ENCODE results near the gene DOK7.

The DOK7 gene

DNA sequence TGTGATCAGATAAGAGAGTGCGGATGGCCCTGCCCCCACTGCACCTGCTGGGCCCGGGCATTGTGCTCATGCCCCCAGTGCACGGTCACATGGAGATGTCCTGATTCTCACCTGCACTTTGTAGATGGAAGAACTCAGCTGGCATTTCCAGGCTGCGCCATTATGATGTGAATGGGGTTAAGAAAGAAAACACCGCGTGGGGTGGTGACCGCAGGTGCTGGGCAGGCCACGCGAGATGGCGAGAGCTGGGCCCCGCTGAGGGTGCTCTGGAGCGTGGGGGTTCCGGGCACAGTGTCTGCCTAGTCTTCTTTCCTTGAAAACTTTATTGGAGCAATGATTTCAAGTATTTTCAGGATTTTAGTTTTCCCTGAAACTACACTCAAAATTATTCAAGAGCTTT, 39.2 kb upstream of the DOK7 start:
- Histone ChIP-seq H3K4me3 (ENCODE audit: low read length) (no peak overlapping the region), H3K4me2 (ENCODE audit: low read depth, low read length) (no peak overlapping the region), H3F3A (ENCODE audit: insufficient read depth, low read length) (no peaks in the 10 kb centered on the region), H4K20me1 (ENCODE audit: insufficient read depth, low read length) (no peaks in the 10 kb centered on the region), H3K79me2 (ENCODE audit: low read length) (no peaks in the 10 kb centered on the region), H3K9ac (ENCODE audit: low read length) (no peak overlapping the region), H2AFZ (ENCODE audit: low read length) (no peak overlapping the region), H3K9me2 (replicated peaks; ENCODE audit: insufficient read depth, low read length) (no peaks in the 10 kb centered on the region), H3K4me1 (ENCODE audit: low read length) (no peaks in the 10 kb centered on the region), H3K9me3 (replicated peaks; ENCODE audit: insufficient read depth, low read length) (no peaks in the 10 kb centered on the region), H3K36me3 (replicated peaks; ENCODE audit: insufficient read depth, low read length) (no peaks in the 10 kb centered on the region), H3K27ac (ENCODE audit: low read length) (no peak overlapping the region), H3K27me3 (replicated peaks; ENCODE audit: insufficient read depth, low read length) (no peaks in the 10 kb centered on the region)
- no peak for DNase-seq
- TF ChIP-seq, protein P1, sequence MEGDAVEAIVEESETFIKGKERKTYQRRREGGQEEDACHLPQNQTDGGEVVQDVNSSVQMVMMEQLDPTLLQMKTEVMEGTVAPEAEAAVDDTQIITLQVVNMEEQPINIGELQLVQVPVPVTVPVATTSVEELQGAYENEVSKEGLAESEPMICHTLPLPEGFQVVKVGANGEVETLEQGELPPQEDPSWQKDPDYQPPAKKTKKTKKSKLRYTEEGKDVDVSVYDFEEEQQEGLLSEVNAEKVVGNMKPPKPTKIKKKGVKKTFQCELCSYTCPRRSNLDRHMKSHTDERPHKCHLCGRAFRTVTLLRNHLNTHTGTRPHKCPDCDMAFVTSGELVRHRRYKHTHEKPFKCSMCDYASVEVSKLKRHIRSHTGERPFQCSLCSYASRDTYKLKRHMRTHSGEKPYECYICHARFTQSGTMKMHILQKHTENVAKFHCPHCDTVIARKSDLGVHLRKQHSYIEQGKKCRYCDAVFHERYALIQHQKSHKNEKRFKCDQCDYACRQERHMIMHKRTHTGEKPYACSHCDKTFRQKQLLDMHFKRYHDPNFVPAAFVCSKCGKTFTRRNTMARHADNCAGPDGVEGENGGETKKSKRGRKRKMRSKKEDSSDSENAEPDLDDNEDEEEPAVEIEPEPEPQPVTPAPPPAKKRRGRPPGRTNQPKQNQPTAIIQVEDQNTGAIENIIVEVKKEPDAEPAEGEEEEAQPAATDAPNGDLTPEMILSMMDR (IDR thresholded peaks at IDR 0.05; ENCODE audit: low read length) = no peak
- no peak for TF ChIP-seq EZH2 (optimal IDR thresholded peaks at IDR 0.05; ENCODE audit: low read depth, low read length)
- no peak for TF ChIP-seq EZH2phosphoT487 (IDR thresholded peaks at IDR 0.05; ENCODE audit: low read length)

DNA sequence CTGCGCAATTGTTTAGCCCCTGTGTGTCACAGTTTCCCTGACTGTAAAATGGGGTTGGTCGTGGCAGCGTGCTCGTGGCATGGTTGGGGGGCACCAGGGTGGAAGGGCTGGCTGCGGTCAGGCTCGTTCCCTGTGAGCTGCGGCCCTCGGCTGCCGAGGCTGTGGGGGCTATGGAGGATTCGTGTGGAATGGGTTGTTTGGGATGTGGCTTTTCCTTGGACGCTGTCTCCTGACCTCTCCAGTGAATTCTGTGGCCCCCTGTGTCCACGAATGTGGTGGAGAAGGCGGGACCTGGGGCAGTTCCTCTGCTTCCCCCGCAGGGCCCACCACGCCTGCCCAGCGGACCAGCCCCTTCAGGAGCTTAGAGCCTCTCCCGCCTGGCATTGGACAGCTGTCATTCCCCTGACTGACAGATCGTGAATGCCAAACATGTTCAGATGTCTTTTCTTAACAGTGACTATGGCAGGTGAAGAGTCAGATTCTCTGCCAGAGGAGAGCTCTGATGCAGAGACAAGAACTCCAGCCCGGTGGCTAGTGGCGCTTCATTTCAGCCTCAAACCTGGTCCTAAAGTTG, 38.5 kb upstream of the DOK7 start:
- no peak for DNase-seq
- Histone ChIP-seq H3F3A (ENCODE audit: insufficient read depth, low read length) (no peaks in the 10 kb centered on the region), H3K9ac (ENCODE audit: low read length) (no peak overlapping the region), H3K27ac (ENCODE audit: low read length) (no peak overlapping the region), H3K9me3 (replicated peaks; ENCODE audit: insufficient read depth, low read length) (no peaks in the 10 kb centered on the region), H3K4me1 (ENCODE audit: low read length) (no peaks in the 10 kb centered on the region), H3K4me3 (ENCODE audit: low read length) (no peak overlapping the region), H3K79me2 (ENCODE audit: low read length) (no peaks in the 10 kb centered on the region), H3K9me2 (replicated peaks; ENCODE audit: insufficient read depth, low read length) (no peaks in the 10 kb centered on the region), H3K36me3 (replicated peaks; ENCODE audit: insufficient read depth, low read length) (no peaks in the 10 kb centered on the region), H4K20me1 (ENCODE audit: insufficient read depth, low read length) (no peaks in the 10 kb centered on the region), H3K4me2 (ENCODE audit: low read depth, low read length) (no peak overlapping the region), H2AFZ (ENCODE audit: low read length) (no peak overlapping the region), H3K27me3 (replicated peaks; ENCODE audit: insufficient read depth, low read length) (no peaks in the 10 kb centered on the region)
- TF ChIP-seq EZH2 (optimal IDR thresholded peaks at IDR 0.05; ENCODE audit: low read depth, low read length) (no peak), EZH2phosphoT487 (IDR thresholded peaks at IDR 0.05; ENCODE audit: low read length) (no peak)
- TF ChIP-seq, protein P1 (IDR thresholded peaks at IDR 0.05; ENCODE audit: low read length) = no peak

DNA sequence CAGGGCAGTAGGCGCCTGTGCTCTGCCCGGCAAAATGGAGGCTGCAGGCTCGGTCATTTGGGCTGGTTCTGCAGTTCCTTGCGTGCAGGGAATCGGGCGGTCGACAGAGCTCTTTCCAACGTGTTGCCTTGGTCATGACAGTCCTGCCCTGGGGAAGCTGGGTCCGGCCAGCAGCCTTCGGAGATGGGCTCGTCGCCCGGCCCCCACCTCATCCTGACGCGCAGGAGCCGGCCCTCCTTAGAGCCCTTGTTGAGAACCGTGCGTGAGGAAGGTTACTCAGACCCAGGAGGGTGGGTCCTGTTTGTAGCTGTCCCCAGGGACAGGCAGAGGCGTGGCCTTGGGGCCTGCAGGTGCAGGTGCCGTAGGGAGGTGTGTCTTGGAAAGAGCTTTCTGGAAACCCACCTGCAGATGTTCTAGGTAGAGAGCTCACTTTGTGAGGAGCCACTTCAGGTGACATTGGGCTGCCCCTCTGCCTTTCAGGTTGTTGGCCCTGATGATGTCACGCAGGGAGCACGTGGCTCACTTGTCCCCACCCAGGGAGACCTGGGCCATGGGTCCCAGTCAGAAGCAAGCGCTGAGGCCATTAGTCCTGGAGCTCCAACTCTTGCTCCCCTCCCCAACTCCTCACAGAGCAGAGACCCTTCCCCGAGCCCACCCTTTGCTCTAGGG, 36.5 kb upstream of the DOK7 start:
- no peaks in the 10 kb centered on the region for H3K79me2 ChIP-seq (ENCODE audit: low read length)
- no peak overlapping the region for H3K4me2 ChIP-seq (ENCODE audit: low read depth, low read length)
- no peak for DNase-seq
- no peak overlapping the region for H3K4me3 ChIP-seq (ENCODE audit: low read length)
- no peaks in the 10 kb centered on the region for H3K27me3 ChIP-seq (replicated peaks; ENCODE audit: insufficient read depth, low read length)
- H2AFZ ChIP-seq (ENCODE audit: low read length) = no peak overlapping the region
- no peak overlapping the region for H3K27ac ChIP-seq (ENCODE audit: low read length)
- TF ChIP-seq EZH2 (optimal IDR thresholded peaks at IDR 0.05; ENCODE audit: low read depth, low read length) (no peak), EZH2phosphoT487 (IDR thresholded peaks at IDR 0.05; ENCODE audit: low read length) (no peak)
- TF ChIP-seq, protein P1 (IDR thresholded peaks at IDR 0.05; ENCODE audit: low read length) = no peak
- no peaks in the 10 kb centered on the region for H3K9me3 ChIP-seq (replicated peaks; ENCODE audit: insufficient read depth, low read length)
- H3K9ac ChIP-seq (ENCODE audit: low read length) = no peak overlapping the region
- no peaks in the 10 kb centered on the region for H3K36me3 ChIP-seq (replicated peaks; ENCODE audit: insufficient read depth, low read length)
- no peaks in the 10 kb centered on the region for H3K9me2 ChIP-seq (replicated peaks; ENCODE audit: insufficient read depth, low read length)
- H3F3A ChIP-seq (ENCODE audit: insufficient read depth, low read length) = no peaks in the 10 kb centered on the region
- no peaks in the 10 kb centered on the region for H4K20me1 ChIP-seq (ENCODE audit: insufficient read depth, low read length)
- no peaks in the 10 kb centered on the region for H3K4me1 ChIP-seq (ENCODE audit: low read length)

Measured in MM.1S (cell line).